Neural progenitor cell (in vitro differentiated cells): ENCODE measurements around the gene C22orf39. TPM values are rescaled to one million over a fixed set of nuclear protein-coding genes. Genes with fewer than 3 reads are reported as not detected.

ENCODE experiments used
- DNase-seq: peaks from one replicate; pipeline ENCODE4 v3.0.0-alpha.2; 2016; ENCODE audit warnings: low spot score
- H2AFZ ChIP-seq: fragments of 200-600 bp; sonication (generic); replicated peaks from 2 replicates; pipeline ENCODE4 v1.6.1; 2016; ENCODE audit warnings: antibody characterized with exemption
- H3F3A ChIP-seq: fragments of 200-600 bp; sonication (generic); 2 replicates; pipeline ENCODE4 v1.6.1; 2016; ENCODE audit warnings: antibody characterized with exemption, low read depth
- H3K27ac ChIP-seq: fragments of 200-600 bp; sonication (generic); 2 replicates; pipeline ENCODE4 v1.5.1; 2016; ENCODE audit warnings: mild to moderate bottlenecking
- H3K27me3 ChIP-seq: fragments of 200-600 bp; sonication (generic); 2 replicates; pipeline ENCODE4 v1.6.1; 2016; ENCODE audit warnings: mild to moderate bottlenecking, moderate library complexity
- H3K36me3 ChIP-seq: fragments of 200-600 bp; sonication (generic); 2 replicates; pipeline ENCODE4 v1.5.1; 2016
- H3K4me1 ChIP-seq: fragments of 200-600 bp; sonication (generic); 2 replicates; pipeline ENCODE4 v1.6.1; 2016; ENCODE audit warnings: mixed run types
- H3K4me2 ChIP-seq: fragments of 200-600 bp; sonication (generic); 2 replicates; pipeline ENCODE4 v1.6.1; 2016
- H3K4me3 ChIP-seq: fragments of 200-600 bp; sonication (generic); 2 replicates; pipeline ENCODE4 v1.5.1; 2016
- H3K79me2 ChIP-seq: fragments of 200-600 bp; sonication (generic); 2 replicates; pipeline ENCODE4 v1.6.1; 2016; ENCODE audit warnings: low read depth
- H3K9ac ChIP-seq: fragments of 200-600 bp; sonication (generic); 2 replicates; pipeline ENCODE4 v1.6.1; 2016
- H3K9me3 ChIP-seq: fragments of 200-600 bp; sonication (generic); 2 replicates; pipeline ENCODE4 v1.5.1; 2016; ENCODE audit warnings: low read depth
- H4K20me1 ChIP-seq: fragments of 200-600 bp; sonication (generic); 2 replicates; pipeline ENCODE4 v1.6.1; 2016; ENCODE audit warnings: low read depth
- H3K27ac Mint-ChIP-seq: 3 replicates; pipeline ENCODE4 v1.8.0; 2021; ENCODE audit warnings: mixed read lengths
- H3K27me3 Mint-ChIP-seq: 2 replicates; pipeline ENCODE4 v1.8.0; 2022; ENCODE audit warnings: low read depth, mild to moderate bottlenecking, inconsistent platforms, moderate library complexity, mixed read lengths; ENCODE audit not compliant: insufficient read depth
- H3K36me3 Mint-ChIP-seq: 3 replicates; pipeline ENCODE4 v1.8.0; 2021; ENCODE audit warnings: mixed read lengths
- H3K4me1 Mint-ChIP-seq: 3 replicates; pipeline ENCODE4 v1.8.0; 2021; ENCODE audit warnings: mixed read lengths
- H3K4me3 Mint-ChIP-seq: 3 replicates; pipeline ENCODE4 v1.8.0; 2021; ENCODE audit warnings: mild to moderate bottlenecking, moderate library complexity, mixed read lengths
- H3K9me3 Mint-ChIP-seq: 3 replicates; pipeline ENCODE4 v1.8.0; 2020; ENCODE audit warnings: mixed read lengths
- EZH2 ChIP-seq: fragments of 200-600 bp; sonication (generic); IDR thresholded peaks from 2 replicates; pipeline ENCODE4 v1.6.1; 2017; ENCODE audit warnings: antibody characterized with exemption, mild to moderate bottlenecking, moderate library complexity
- EZH2phosphoT487 ChIP-seq: fragments of 200-600 bp; sonication (generic); IDR thresholded peaks from 2 replicates; pipeline ENCODE4 v1.6.1; 2017; ENCODE audit warnings: antibody characterized with exemption
- total RNA-seq: library from RNA; depleted of rRNA; stranded (reverse); fragments of >200 nt; gene quantifications from 2 replicates; pipeline ENCODE4 v1.2.3, GENCODE V29; 2015; ENCODE audit warnings: low replicate concordance
- TF ChIP-seq, protein P1 (sequence below): fragments of 200-600 bp; sonication (generic); IDR thresholded peaks from 2 replicates; pipeline ENCODE4 v1.5.1; 2017; ENCODE audit warnings: antibody characterized with exemption, mild to moderate bottlenecking

The C22orf39 gene, protein sequence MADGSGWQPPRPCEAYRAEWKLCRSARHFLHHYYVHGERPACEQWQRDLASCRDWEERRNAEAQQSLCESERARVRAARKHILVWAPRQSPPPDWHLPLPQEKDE
- total RNA-seq, result 49.5 and 57.0 TPM in 2 replicates

DNA sequence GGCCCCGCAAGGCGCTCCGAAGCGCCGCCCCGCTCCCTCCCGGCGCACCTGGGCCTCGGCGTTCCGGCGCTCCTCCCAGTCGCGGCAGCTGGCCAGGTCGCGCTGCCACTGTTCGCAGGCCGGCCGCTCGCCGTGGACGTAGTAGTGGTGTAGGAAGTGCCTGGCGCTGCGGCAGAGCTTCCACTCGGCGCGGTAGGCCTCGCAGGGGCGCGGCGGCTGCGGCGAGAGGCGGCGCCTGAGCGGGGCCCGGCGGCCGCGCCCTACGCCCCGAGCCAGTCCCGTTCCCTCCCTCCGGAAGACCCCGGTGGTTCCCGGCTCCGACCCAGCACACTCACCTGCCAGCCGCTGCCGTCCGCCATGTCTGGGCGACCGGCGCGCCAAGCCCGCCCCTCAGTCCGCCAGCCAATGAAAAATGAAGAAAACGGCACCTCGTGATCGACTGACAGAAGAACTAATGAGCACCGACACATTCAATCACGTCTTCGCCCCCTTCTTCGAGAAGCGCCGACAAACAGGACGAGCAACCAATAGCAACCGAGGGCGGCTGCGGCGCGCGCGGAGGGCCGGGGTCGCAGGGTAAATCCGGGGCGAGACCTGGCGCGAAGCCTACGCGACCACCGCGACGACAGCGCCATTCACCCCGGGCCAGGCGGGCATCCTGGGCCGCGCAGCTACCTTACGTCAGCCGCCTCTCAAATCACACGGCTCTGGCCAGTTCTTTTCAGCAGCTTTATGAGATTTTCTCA lies at the start of gene C22orf39:
Gene C22orf39, minus strand, starts transcription at position 382 of the 746 bp plus-strand sequence. Its CDS starts 23 bp downstream, at position 359.
- Histone ChIP-seq H3K79me2 (peaks cover 58% of the 10 kb centered on the region), H3K27ac (peak within 1 kb of the TSS; percentile 83), H3K36me3 (no peaks in the 10 kb centered on the region), H3K9ac (peak within 1 kb of the TSS; percentile 72), H3K9me3 (no peaks in the 10 kb centered on the region), H4K20me1 (peaks cover 43% of the 10 kb centered on the region), H3K4me3 (peak within 1 kb of the TSS; percentile 81), H3K27me3 (no peaks in the 10 kb centered on the region), H2AFZ (peak within 1 kb of the TSS; percentile 95), H3F3A (peaks cover 37% of the 10 kb centered on the region), H3K4me2 (peak within 1 kb of the TSS; percentile 95), H3K4me1 (peaks cover 14% of the 10 kb centered on the region)
- peak within 1 kb of the TSS; percentile 92 for H3K4me3 Mint-ChIP-seq
- H3K27me3 Mint-ChIP-seq, result peaks cover 4% of the 10 kb centered on the region
- peaks cover 34% of the 10 kb centered on the region for H3K4me1 Mint-ChIP-seq
- TF ChIP-seq, protein P1, sequence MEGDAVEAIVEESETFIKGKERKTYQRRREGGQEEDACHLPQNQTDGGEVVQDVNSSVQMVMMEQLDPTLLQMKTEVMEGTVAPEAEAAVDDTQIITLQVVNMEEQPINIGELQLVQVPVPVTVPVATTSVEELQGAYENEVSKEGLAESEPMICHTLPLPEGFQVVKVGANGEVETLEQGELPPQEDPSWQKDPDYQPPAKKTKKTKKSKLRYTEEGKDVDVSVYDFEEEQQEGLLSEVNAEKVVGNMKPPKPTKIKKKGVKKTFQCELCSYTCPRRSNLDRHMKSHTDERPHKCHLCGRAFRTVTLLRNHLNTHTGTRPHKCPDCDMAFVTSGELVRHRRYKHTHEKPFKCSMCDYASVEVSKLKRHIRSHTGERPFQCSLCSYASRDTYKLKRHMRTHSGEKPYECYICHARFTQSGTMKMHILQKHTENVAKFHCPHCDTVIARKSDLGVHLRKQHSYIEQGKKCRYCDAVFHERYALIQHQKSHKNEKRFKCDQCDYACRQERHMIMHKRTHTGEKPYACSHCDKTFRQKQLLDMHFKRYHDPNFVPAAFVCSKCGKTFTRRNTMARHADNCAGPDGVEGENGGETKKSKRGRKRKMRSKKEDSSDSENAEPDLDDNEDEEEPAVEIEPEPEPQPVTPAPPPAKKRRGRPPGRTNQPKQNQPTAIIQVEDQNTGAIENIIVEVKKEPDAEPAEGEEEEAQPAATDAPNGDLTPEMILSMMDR, result no peak
- peak; percentile 48 for TF ChIP-seq EZH2
- DNase-seq, result peak; percentile 97
- peak within 1 kb of the TSS; percentile 64 for H3K27ac Mint-ChIP-seq
- peaks cover 30% of the 10 kb centered on the region for H3K36me3 Mint-ChIP-seq
- H3K9me3 Mint-ChIP-seq, result no peaks in the 10 kb centered on the region

GRCh38 chr22:19497245-19497644 lies 49.7 kb upstream of the C22orf39 start:
- no peak overlapping the region for H3K4me3 Mint-ChIP-seq
- H3K36me3 Mint-ChIP-seq, result peaks cover 5% of the 10 kb centered on the region

DNA sequence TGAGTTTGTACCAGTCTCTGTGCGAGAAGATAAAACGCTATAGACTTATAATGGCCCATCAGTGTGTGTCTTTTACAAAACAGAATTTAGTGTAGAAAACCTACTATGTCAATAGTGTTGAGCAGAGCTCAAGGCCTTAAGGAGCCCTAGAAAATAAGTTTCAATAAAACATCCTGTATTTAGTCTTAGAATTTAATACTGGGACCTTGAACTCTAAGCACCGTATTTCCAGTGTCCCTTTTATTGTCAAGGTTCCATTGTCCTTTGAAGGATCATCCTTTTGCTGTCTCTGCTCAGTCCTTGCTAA lies 48.8 kb upstream of the C22orf39 start:
- no peaks in the 10 kb centered on the region for H3K79me2 ChIP-seq
- no peaks in the 10 kb centered on the region for H3K9me3 ChIP-seq
- no peak overlapping the region for H3K27ac ChIP-seq
- Mint-ChIP-seq H3K4me1 (no peaks in the 10 kb centered on the region), H3K9me3 (no peaks in the 10 kb centered on the region), H3K27me3 (no peaks in the 10 kb centered on the region), H3K27ac (no peak overlapping the region), H3K4me3 (no peak overlapping the region), H3K36me3 (peaks cover 7% of the 10 kb centered on the region)
- H3K4me2 ChIP-seq, result no peak overlapping the region
- H3K4me3 ChIP-seq, result no peak overlapping the region
- TF ChIP-seq, protein P1, result no peak
- no peak for TF ChIP-seq EZH2phosphoT487
- TF ChIP-seq EZH2, result no peak
- H4K20me1 ChIP-seq, result no peaks in the 10 kb centered on the region
- H3K27me3 ChIP-seq, result no peaks in the 10 kb centered on the region
- no peaks in the 10 kb centered on the region for H3F3A ChIP-seq
- no peak overlapping the region for H2AFZ ChIP-seq
- H3K36me3 ChIP-seq, result no peaks in the 10 kb centered on the region
- H3K4me1 ChIP-seq, result no peaks in the 10 kb centered on the region
- DNase-seq, result no peak
- H3K9ac ChIP-seq, result no peak overlapping the region

More at GRCh38 chr22:19497245-19497644, 49.7 kb upstream of the C22orf39 start:
- H3F3A ChIP-seq, result no peaks in the 10 kb centered on the region
- no peak overlapping the region for H2AFZ ChIP-seq
- H3K4me2 ChIP-seq, result no peak overlapping the region
- DNase-seq, result no peak
- H3K4me3 ChIP-seq, result no peak overlapping the region
- H3K4me1 ChIP-seq, result no peaks in the 10 kb centered on the region
- H3K27me3 Mint-ChIP-seq, result no peaks in the 10 kb centered on the region
- no peaks in the 10 kb centered on the region for H3K36me3 ChIP-seq
- no peaks in the 10 kb centered on the region for H3K79me2 ChIP-seq
- no peaks in the 10 kb centered on the region for H3K9me3 ChIP-seq
- no peak overlapping the region for H3K9ac ChIP-seq
- no peaks in the 10 kb centered on the region for H4K20me1 ChIP-seq
- H3K27ac ChIP-seq, result no peak overlapping the region
- no peak overlapping the region for H3K27ac Mint-ChIP-seq
- no peaks in the 10 kb centered on the region for H3K9me3 Mint-ChIP-seq
- H3K4me1 Mint-ChIP-seq, result no peaks in the 10 kb centered on the region
- no peaks in the 10 kb centered on the region for H3K27me3 ChIP-seq
- TF ChIP-seq EZH2phosphoT487, result no peak
- TF ChIP-seq, protein P1, result no peak
- no peak for TF ChIP-seq EZH2
